ENCODE measurements around the gene RAPGEF5.

DNA sequence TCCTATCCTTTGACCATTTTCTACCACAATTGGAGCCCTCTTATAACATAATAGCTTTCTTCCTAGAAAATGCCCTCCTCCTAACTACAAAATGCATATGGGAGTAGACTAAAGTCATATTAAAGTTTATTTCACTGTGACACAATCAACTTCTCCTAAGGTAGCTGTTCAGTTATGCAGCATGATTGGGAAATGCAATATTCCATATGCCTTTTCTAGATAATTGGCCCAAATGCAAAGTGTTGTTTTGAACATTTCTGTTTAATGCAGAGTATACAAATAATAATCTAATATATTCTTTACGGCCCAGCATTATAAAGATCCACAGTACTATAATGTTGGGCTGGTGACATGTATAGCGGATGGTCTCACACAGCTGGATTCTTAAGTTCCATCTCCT, 205.1 kb downstream of the RAPGEF5 start:
- no peak for TF ChIP-seq POLR2A (IDR thresholded peaks at IDR 0.05; ENCODE audit: low read depth, low read length)
- TF ChIP-seq GATA2 (IDR thresholded peaks at IDR 0.05; ENCODE audit: insufficient read depth, insufficient read length, low read depth, low read length) = no peak
- TF ChIP-seq POLR2AphosphoS5 (IDR thresholded peaks at IDR 0.05; ENCODE audit: insufficient read depth, low read depth, low read length) = no peak
- TF ChIP-seq, protein P1, sequence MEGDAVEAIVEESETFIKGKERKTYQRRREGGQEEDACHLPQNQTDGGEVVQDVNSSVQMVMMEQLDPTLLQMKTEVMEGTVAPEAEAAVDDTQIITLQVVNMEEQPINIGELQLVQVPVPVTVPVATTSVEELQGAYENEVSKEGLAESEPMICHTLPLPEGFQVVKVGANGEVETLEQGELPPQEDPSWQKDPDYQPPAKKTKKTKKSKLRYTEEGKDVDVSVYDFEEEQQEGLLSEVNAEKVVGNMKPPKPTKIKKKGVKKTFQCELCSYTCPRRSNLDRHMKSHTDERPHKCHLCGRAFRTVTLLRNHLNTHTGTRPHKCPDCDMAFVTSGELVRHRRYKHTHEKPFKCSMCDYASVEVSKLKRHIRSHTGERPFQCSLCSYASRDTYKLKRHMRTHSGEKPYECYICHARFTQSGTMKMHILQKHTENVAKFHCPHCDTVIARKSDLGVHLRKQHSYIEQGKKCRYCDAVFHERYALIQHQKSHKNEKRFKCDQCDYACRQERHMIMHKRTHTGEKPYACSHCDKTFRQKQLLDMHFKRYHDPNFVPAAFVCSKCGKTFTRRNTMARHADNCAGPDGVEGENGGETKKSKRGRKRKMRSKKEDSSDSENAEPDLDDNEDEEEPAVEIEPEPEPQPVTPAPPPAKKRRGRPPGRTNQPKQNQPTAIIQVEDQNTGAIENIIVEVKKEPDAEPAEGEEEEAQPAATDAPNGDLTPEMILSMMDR (IDR thresholded peaks at IDR 0.05; ENCODE audit: extremely low read depth in 1 of 2, insufficient read depth in 1 of 2, low read depth in 1 of 2, low read length in 2 of 2) = no peak
- TF ChIP-seq, protein P2, sequence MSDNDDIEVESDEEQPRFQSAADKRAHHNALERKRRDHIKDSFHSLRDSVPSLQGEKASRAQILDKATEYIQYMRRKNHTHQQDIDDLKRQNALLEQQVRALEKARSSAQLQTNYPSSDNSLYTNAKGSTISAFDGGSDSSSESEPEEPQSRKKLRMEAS (IDR thresholded peaks at IDR 0.05; ENCODE audit: insufficient read depth, insufficient read length) = no peak
- TF ChIP-seq EZH2 (IDR thresholded peaks at IDR 0.05; ENCODE audit: borderline replicate concordance, low read depth, low read length, severe bottlenecking) = no peak
- no peak for TF ChIP-seq FOS (IDR thresholded peaks at IDR 0.05; ENCODE audit: borderline replicate concordance, insufficient read depth, low read length)
- no peak for TF ChIP-seq MYC (IDR thresholded peaks at IDR 0.05; ENCODE audit: low read depth, low read length)

Data from endothelial cell of umbilical vein (primary cell).